Activated T-cell treated with anti-CD3 and anti-CD28 coated beads for 1 hour (primary cell): ENCODE data around the gene PCGF3.
"Not testable (repeated sequence)": the region's sequence is repeated elsewhere in the genome, so short reads cannot be mapped to it uniquely, and the experiment has no call there.

Experiments
- DNase-seq: peaks from one replicate; pipeline ENCODE4 v3.0.0-alpha.2; 2020; ENCODE audit warnings: low read depth

Gene PCGF3

GRCh38 chr4:683247-683897, 22.3 kb upstream of the PCGF3 start:
- DNase-seq: no peak

DNA sequence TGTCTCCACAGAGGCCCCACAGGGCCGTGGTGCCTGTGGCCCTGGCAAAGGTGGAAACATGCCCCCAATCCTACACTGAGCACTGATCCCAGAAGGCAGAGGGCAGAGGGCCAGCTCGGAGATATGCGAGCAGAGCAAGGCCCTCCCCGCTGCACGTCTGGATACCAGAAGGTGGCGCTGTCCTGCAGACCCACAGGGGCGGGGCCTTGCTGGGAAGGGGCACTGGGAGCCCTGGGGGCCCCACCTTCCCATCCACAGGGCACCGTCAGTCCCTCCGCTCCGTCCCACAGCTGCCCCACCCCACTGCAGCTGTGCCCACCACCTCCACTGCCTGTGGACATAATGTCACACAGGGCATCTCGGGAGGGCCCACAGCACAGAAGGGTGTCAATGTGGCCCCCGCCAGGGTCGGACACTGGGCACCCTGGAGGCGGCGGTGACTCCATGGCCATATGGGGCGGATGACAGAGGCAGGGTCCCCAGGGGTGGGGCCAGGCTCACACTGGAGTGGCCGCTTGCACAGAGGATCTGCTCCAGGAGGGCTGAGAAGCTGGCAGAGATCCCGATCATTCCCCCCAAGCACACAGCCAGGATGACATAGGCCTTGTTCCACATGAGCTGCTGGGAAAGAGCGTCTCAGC, 21.5 kb upstream of the PCGF3 start:
- DNase-seq: no peak

GRCh38 chr4:684623-685327, 20.9 kb upstream of the PCGF3 start:
- no peak for DNase-seq

GRCh38 chr4:685679-686412, 19.8 kb upstream of the PCGF3 start:
- no peak for DNase-seq

DNA sequence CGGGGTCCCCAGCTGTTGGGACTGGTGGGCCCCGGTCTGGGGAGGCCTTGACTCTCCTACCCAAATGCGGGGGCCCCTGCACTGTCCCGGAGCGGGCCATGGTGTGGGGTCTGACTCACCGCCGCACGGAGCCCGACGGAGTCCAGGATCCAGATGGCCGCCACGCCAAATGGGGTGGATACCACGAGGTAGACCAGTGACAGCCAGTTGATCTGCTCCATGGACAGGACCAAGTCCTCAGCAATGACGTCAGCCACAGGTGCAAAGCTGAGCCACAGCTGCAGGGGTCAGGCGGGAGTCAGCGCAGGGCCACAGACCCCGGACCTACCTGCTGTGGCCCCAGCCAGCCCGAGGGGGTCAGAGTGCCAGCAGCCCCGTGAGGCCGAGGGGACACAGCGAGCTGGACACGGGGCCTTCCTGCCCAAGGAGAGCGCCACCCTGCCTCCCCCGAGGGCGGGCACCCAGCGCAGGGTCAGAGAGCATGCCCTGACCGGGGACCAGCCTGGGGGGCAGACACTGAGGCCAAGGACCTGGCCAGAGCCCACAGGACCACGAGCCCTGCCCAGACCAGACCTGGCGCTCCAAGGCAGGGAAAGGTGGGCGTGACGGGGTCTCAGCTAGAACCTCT, 19.1 kb upstream of the PCGF3 start:
- no peak for DNase-seq

GRCh38 chr4:687048-687970, 18.3 kb upstream of the PCGF3 start:
- no peak for DNase-seq

DNA sequence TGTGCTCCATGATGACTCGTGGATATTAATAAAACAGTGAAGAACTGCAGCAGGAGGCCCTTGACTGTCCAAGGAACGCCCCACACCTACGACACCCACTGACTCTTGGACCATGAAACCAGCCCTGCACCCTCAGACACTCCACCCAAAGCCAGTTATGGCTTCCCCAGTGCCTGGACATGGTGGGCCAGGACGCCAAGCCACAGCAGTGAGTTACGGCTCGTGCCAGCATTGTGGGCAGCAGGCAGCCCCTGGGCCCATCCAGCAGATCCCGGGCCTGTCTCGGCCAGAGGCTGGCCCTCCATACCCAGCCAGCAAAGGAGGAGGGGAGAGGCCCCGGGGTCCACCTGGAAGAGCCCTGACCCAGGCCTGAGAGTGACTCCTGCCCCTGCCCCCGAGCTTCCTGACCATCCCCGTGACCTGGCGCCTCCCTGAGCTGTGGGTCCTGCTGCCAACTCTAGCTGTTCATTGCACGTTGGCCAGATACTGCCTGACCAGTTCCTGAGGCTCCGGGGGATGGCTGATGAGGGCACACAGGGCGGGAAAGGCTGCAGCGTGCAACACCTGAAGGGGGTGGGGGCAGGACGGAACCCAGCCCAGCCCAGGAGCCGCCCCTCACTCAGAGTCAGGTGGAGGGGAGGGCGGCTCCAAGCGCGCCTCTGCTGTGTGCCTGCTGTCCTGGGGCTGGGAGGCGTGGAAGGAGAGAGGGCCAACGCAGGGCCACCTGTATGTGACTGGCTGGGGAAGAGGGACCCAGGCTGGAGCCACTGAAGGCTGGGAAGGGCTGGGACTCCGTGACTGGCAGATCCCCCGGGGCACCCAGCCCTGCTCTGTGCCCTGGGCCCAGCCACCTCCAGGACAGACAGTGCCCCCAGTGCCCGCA, 17.4 kb upstream of the PCGF3 start:
- no peak for DNase-seq

- DNase-seq: no peak
These were observed 16.6 kb upstream of the PCGF3 start, which contains the start of gene SLC49A3 for GRCh38 chr4:688854-689681. SLC49A3 (minus strand) TSS chr4:689151; CDS start chr4:689127, 24 bp downstream.

DNA sequence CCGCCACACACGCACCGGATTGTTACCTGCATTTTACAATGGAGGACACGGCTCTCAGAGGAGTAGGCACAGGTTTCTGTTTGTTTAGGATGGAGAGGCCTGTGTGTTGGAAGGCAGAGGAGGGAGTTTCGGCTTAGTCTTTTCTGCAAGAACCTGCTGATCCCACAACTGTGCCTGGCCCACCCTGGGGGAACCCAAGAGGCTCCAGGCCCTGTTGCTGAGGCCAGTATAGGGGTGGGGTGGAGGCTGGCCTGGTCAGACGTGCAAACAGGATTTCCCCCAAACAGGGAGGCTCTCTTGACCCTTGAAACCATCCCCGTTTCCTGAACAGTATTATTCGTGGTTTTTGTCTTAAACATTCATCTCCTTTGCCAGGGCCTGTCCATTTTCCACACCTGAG, 15.9 kb upstream of the PCGF3 start:
- DNase-seq: no peak

DNA sequence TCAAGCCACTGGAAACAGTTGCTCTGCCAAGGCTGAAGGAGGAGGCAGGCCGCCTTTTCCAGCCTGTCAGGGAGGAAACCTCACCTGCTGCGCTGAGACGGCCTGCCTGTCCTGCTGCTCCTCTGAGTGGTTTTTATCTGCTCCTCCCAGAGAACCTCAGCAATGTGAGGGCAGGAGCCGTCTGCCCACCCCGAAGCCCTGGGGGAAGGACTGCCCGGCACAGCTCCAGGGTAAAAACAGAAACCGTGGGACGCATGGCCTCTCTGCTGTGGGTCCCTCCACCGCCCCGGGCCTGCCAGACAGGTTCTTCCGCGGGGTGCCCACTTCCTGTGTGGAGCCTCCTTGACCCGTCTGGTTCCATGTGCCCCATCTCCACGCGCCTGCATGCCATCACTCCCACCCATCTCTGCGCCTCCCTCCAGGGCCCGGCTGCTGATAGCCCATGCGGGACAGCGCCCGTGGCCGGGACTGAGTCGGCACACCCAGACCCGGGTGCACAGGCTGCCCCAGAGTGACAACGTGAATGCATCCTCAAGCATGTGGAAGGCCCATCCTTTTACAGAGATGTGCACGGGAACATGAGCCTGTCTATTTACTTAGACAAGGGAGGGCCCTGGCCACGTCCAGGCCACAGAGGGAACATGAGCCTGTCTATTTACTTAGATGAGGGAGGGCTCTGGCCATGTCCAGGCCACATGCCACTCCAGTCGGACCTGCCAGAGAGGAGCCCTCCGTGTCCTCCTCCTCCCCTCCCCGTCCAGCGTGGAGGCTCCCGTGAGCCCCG, 12.7 kb upstream of the PCGF3 start:
- no peak for DNase-seq

- DNase-seq: not testable (repeated sequence)
These were observed 11.2 kb upstream of the PCGF3 start for GRCh38 chr4:694341-694940.

DNA sequence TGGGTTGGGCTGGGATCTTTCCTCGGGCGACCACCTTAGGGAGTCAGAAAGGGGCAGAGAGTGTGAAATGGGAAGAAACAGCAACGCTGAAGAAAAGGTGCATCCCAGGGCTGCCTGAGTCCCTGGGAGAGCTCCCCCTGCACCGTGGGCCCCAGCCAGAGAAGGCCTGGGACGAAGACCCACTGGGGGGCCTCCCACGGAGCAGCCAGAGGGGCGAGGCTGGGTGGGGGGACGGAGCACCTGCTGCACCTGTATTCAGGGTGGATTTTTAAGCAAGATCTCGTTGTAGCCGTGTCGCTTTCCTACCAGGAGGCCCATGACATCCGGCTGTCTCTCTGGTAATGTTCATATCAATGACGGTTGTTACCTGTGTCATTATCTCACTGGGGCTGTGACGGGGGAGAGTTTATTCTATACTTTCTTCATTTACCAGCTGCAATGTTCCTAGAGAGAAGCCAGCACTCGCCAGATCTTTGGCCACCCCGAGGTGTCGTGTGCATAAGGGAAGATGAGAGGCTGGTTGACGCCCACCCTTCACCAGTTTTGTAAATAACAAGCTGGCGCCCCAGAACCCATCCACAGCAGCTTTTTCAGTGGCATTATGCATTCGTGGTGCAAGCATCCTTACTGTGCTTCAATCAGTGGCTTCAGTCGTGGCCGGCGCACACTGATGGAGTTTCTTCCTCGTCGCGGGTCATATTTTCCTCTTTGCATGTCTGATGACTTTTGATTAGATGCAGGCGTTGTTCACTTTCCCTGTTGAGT, 5.6 kb upstream of the PCGF3 start:
- no peak for DNase-seq

GRCh38 chr4:700587-701264, 4.9 kb upstream of the PCGF3 start:
- DNase-seq: no peak

GRCh38 chr4:702618-703048, 3.0 kb upstream of the PCGF3 start:
- DNase-seq: no peak

DNA sequence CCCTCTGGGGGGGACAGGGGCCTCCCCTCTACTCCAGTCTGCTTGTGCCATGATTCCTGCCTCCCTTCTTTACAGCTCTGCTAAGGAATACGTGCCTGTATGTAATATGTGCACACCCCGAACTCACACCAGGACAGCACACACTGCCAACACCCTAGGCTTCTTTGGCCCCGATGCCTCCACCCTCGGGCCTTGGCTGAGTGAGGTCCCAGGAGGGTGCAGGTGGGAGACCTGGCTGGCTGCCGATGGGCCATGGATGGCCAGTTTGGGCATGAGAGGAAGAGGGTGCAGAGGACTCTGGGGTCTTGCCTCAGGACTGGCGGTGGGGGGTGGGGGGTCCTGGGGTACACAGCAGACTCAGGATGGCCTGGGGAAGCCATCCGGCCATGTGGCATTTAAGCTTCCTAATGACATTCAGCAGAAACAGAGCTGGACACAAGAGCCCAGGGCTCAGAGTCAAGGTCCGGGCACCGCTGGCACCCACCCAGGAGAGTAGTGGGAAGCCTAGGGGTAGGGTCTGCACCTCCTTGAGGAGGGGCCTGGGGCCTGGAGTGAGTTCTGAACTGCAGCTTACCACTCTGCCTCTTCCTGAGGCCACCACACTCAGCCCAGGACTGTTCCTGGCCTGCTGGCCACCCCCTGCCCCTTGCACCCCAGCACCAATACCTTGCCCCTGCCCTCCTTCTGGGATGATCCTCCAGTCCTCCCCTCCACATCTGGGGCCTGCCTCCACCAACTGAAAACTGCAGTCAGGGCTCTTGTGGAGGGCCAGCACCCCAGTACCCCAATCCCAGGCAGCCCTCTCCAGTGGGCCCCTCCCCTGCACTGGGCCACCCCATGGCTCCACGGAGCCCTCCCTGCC, 2.1 kb upstream of the PCGF3 start:
- DNase-seq: no peak
